Erythroblast (primary cell): Measurements from ENCODE around the gene TCP11L1.

Experiments used
- GATA1 ChIP-seq: IDR thresholded peaks from 2 replicates; pipeline ENCODE4 v1.6.1; 2011; ENCODE audit warnings: low read depth, mild to moderate bottlenecking, control low read depth, low read length, moderate library complexity
- POLR2A ChIP-seq: IDR thresholded peaks from 2 replicates; pipeline ENCODE4 v1.6.1; 2011; ENCODE audit warnings: mild to moderate bottlenecking, low read length

DNA sequence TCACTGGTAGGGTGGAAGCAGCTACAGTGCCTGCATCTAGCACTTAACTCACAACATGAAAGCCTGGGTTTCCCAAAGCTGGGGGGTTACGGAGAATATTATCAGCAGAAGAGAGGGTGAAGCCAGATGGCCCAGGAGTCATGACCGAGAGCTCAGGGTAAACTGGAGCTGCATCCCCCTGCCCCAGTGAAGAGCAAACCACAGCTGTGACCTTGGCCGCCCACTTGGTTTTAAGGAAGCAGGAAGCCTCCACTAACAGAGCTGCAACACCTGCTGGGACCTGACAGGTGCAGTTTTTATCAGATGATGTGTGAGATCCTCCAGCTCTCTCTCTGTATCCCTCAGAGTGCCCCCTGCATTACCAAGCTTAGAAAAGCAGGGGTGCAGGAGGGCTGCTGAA lies 20.9 kb downstream of the TCP11L1 start:
- TF ChIP-seq POLR2A (no peak), GATA1 (no peak)
